OCI-LY1 (cell line): ENCODE data around the gene TGM2.

ENCODE experiments used
- H2AFZ ChIP-seq: fragments of 200-600 bp; sonication (generic), shearing (Covaris generic); 2 replicates; pipeline ENCODE4 v1.6.0; 2014; ENCODE audit warnings: antibody characterized with exemption, mild to moderate bottlenecking, low read length
- H3F3A ChIP-seq: fragments of 200-600 bp; sonication (generic), shearing (Covaris generic); 2 replicates; pipeline ENCODE4 v1.6.0; 2014; ENCODE audit warnings: mild to moderate bottlenecking, antibody characterized with exemption, low read length, moderate library complexity; ENCODE audit not compliant: insufficient read depth
- H3K27ac ChIP-seq: fragments of 200-600 bp; sonication (generic); 2 replicates; pipeline ENCODE4 v1.5.1; 2014; ENCODE audit warnings: low read length, mixed run types, mild to moderate bottlenecking, low read depth; ENCODE audit not compliant: poor library complexity, severe bottlenecking
- H3K27me3 ChIP-seq: fragments of 200-600 bp; sonication (generic); 2 replicates; pipeline ENCODE4 v1.6.0; 2014; ENCODE audit warnings: antibody characterized with exemption, mild to moderate bottlenecking, low read length, moderate library complexity; ENCODE audit not compliant: insufficient read depth
- H3K36me3 ChIP-seq: fragments of 200-600 bp; sonication (generic); 2 replicates; pipeline ENCODE4 v1.6.1; 2014; ENCODE audit warnings: mild to moderate bottlenecking, antibody characterized with exemption, low read length, moderate library complexity, mixed read lengths; ENCODE audit not compliant: insufficient read depth
- H3K4me1 ChIP-seq: fragments of 200-600 bp; sonication (generic); 2 replicates; pipeline ENCODE4 v1.5.1; 2014; ENCODE audit warnings: mild to moderate bottlenecking, low read length, moderate library complexity; ENCODE audit not compliant: insufficient read depth, severe bottlenecking
- H3K4me2 ChIP-seq: fragments of 200-600 bp; sonication (generic), shearing (Covaris generic); 2 replicates; pipeline ENCODE4 v1.6.1; 2014; ENCODE audit warnings: low read length
- H3K4me3 ChIP-seq: fragments of 200-600 bp; sonication (generic); 2 replicates; pipeline ENCODE4 v1.5.1; 2014; ENCODE audit warnings: low read length, low read depth, mild to moderate bottlenecking, mixed read lengths; ENCODE audit not compliant: poor library complexity, severe bottlenecking
- H3K79me2 ChIP-seq: fragments of 200-600 bp; shearing (Covaris generic); 2 replicates; pipeline ENCODE4 v1.6.1; 2016; ENCODE audit warnings: mixed run types, low read length, mixed read lengths; ENCODE audit not compliant: insufficient read depth
- H3K9ac ChIP-seq: fragments of 200-600 bp; sonication (generic), shearing (Covaris generic); 2 replicates; pipeline ENCODE4 v1.6.1; 2014; ENCODE audit warnings: mild to moderate bottlenecking, low read length, mixed read lengths
- H3K9me2 ChIP-seq: fragments of 200-600 bp; sonication (generic), shearing (Covaris generic); 2 replicates; pipeline ENCODE4 v1.6.1; 2014; ENCODE audit warnings: low read depth, mild to moderate bottlenecking, low read length, mixed read lengths
- H3K9me3 ChIP-seq: fragments of 200-600 bp; shearing (Covaris generic); 2 replicates; pipeline ENCODE4 v1.6.1; 2014; ENCODE audit warnings: low read length, mixed read lengths
- H4K20me1 ChIP-seq: fragments of 200-600 bp; sonication (generic), shearing (Covaris generic); 2 replicates; pipeline ENCODE4 v1.6.0; 2016; ENCODE audit warnings: mild to moderate bottlenecking, low read length; ENCODE audit not compliant: insufficient read depth
- CTCF ChIP-seq: fragments of 200-600 bp; sonication (generic), shearing (Covaris generic); IDR thresholded peaks from 2 replicates; pipeline ENCODE4 v1.5.1; 2017; ENCODE audit warnings: mild to moderate bottlenecking, antibody characterized with exemption, low read length, moderate library complexity, mixed read lengths
- EZH2 ChIP-seq: fragments of 200-600 bp; sonication (generic), shearing (Covaris generic); IDR thresholded peaks from 2 replicates; pipeline ENCODE4 v1.8.0; 2017; ENCODE audit warnings: borderline replicate concordance, mixed run types, mild to moderate bottlenecking, antibody characterized with exemption, low read length, moderate library complexity, mixed read lengths

The TGM2 gene

GRCh38 chr20:38184101-38184500, 19.0 kb upstream of the TGM2 start:
- H3K9me3 ChIP-seq: no peaks in the 10 kb centered on the region
- no peak overlapping the region for H2AFZ ChIP-seq
- no peaks in the 10 kb centered on the region for H3K27me3 ChIP-seq
- H3K36me3 ChIP-seq: no peaks in the 10 kb centered on the region
- TF ChIP-seq EZH2: no peak
- no peak for TF ChIP-seq CTCF
- H3K4me3 ChIP-seq: no peak overlapping the region
- no peak overlapping the region for H3K9ac ChIP-seq
- no peaks in the 10 kb centered on the region for H3K9me2 ChIP-seq
- no peaks in the 10 kb centered on the region for H4K20me1 ChIP-seq
- no peaks in the 10 kb centered on the region for H3K4me1 ChIP-seq
- H3K79me2 ChIP-seq: no peaks in the 10 kb centered on the region
- no peaks in the 10 kb centered on the region for H3F3A ChIP-seq
- no peak overlapping the region for H3K4me2 ChIP-seq
- no peak overlapping the region for H3K27ac ChIP-seq

GRCh38 chr20:38181971-38182370, 16.9 kb upstream of the TGM2 start:
- no peak overlapping the region for H3K27ac ChIP-seq
- H3K4me1 ChIP-seq: no peaks in the 10 kb centered on the region
- no peaks in the 10 kb centered on the region for H3K27me3 ChIP-seq
- no peaks in the 10 kb centered on the region for H3K79me2 ChIP-seq
- TF ChIP-seq EZH2 (no peak), CTCF (no peak)
- H3K4me2 ChIP-seq: no peak overlapping the region
- no peaks in the 10 kb centered on the region for H3K9me2 ChIP-seq
- H3K36me3 ChIP-seq: no peaks in the 10 kb centered on the region
- no peaks in the 10 kb centered on the region for H3K9me3 ChIP-seq
- H3F3A ChIP-seq: no peaks in the 10 kb centered on the region
- no peak overlapping the region for H3K4me3 ChIP-seq
- H3K9ac ChIP-seq: no peak overlapping the region
- H4K20me1 ChIP-seq: no peaks in the 10 kb centered on the region
- H2AFZ ChIP-seq: no peak overlapping the region

GRCh38 chr20:38181207-38181801, 16.2 kb upstream of the TGM2 start:
- Histone ChIP-seq H2AFZ (no peak overlapping the region), H3K4me1 (no peaks in the 10 kb centered on the region), H3F3A (no peaks in the 10 kb centered on the region), H3K9me3 (no peaks in the 10 kb centered on the region), H4K20me1 (no peaks in the 10 kb centered on the region), H3K36me3 (no peaks in the 10 kb centered on the region), H3K79me2 (no peaks in the 10 kb centered on the region), H3K27ac (no peak overlapping the region), H3K4me3 (no peak overlapping the region), H3K27me3 (no peaks in the 10 kb centered on the region), H3K9ac (no peak overlapping the region), H3K4me2 (no peak overlapping the region), H3K9me2 (no peaks in the 10 kb centered on the region)
- TF ChIP-seq EZH2 (no peak), CTCF (no peak)
